Upper lobe of right lung (tissue), 1 donor: ENCODE results near the gene PCYT2. TPM values are rescaled to one million over a fixed set of nuclear protein-coding genes. Genes with fewer than 3 reads are reported as not detected.

Experiments
- ATAC-seq: fragments of 200-7000 bp; cut with Tn5 transposase; one replicate; pipeline ENCODE4 v1.9.1; 2020; ENCODE audit warnings: mild to moderate bottlenecking, moderate library complexity
- DNase-seq: peaks from one replicate; pipeline ENCODE4 v3.0.0-alpha.2; 2020
- H3K27ac ChIP-seq: fragments of 200-600 bp; one replicate; pipeline ENCODE4 v1.8.0; 2022
- H3K27me3 ChIP-seq: fragments of 200-600 bp; one replicate; pipeline ENCODE4 v1.8.0; 2022; ENCODE audit warnings: mild to moderate bottlenecking
- H3K36me3 ChIP-seq: fragments of 200-600 bp; one replicate; pipeline ENCODE4 v1.8.0; 2022
- H3K4me1 ChIP-seq: fragments of 200-600 bp; one replicate; pipeline ENCODE4 v1.8.0; 2022
- H3K4me3 ChIP-seq: fragments of 200-600 bp; one replicate; pipeline ENCODE4 v1.8.0; 2022; ENCODE audit warnings: mild to moderate bottlenecking
- H3K9me3 ChIP-seq: fragments of 200-600 bp; one replicate; pipeline ENCODE4 v1.8.0; 2022
- CTCF ChIP-seq: fragments of 200-600 bp; IDR thresholded peaks from one replicate; pipeline ENCODE4 v1.8.0; 2022; ENCODE audit warnings: antibody characterized with exemption
- intact Hi-C: fragments of 100-400 bp; cut with DNase I; formaldehyde crosslinking; loops from one replicate; pipeline ENCODE4 v1.11.0; 2022
- total RNA-seq: library from RNA; stranded (reverse); fragmentation: NEBNext Ultra II Directional; extraction: Animal tissue kit (Norgen Biotek cat#: 25700); gene quantifications from one replicate; pipeline ENCODE4 v1.2.1, GENCODE V29; 2021
- donor health status: DM: no; HTN: yes; CAD: no; lungs with severe emphysema.

Gene PCYT2
- total RNA-seq, 1 donor from 2014 or later, result 46.1 TPM

GRCh38 chr17:81909966-81910839 lies 996 bp downstream of the PCYT2 start:
- peak overlapping the region; percentile 85 for H3K4me3 ChIP-seq
- ATAC-seq (peak; percentile 2), DNase-seq (no peak)
- peak overlapping the region; percentile 60 for H3K27ac ChIP-seq
- H3K36me3 ChIP-seq, result peaks cover 46% of the 10 kb centered on the region
- intact Hi-C loops, result no loop called here
- H3K9me3 ChIP-seq, result no peaks in the 10 kb centered on the region
- H3K4me1 ChIP-seq, result peaks cover 13% of the 10 kb centered on the region
- TF ChIP-seq CTCF, result no peak
- no peaks in the 10 kb centered on the region for H3K27me3 ChIP-seq

GRCh38 chr17:81909231-81909630 lies 2.0 kb downstream of the PCYT2 start:
- Histone ChIP-seq H3K9me3 (no peaks in the 10 kb centered on the region), H3K27ac (no peak overlapping the region), H3K4me3 (no peak overlapping the region), H3K4me1 (peaks cover 13% of the 10 kb centered on the region), H3K36me3 (peaks cover 36% of the 10 kb centered on the region), H3K27me3 (no peaks in the 10 kb centered on the region)
- intact Hi-C loops, result no loop called here
- TF ChIP-seq CTCF, result no peak
- ATAC-seq (no peak), DNase-seq (no peak)

GRCh38 chr17:81908793-81909192 lies 2.4 kb downstream of the PCYT2 start:
- no peak for DNase-seq
- no peaks in the 10 kb centered on the region for H3K9me3 ChIP-seq
- TF ChIP-seq CTCF, result no peak
- ATAC-seq, result no peak
- no peaks in the 10 kb centered on the region for H3K27me3 ChIP-seq
- no peak overlapping the region for H3K27ac ChIP-seq
- H3K36me3 ChIP-seq, result peaks cover 32% of the 10 kb centered on the region
- intact Hi-C loops, result no loop called here
- no peak overlapping the region for H3K4me3 ChIP-seq
- peaks cover 13% of the 10 kb centered on the region for H3K4me1 ChIP-seq

GRCh38 chr17:81907219-81908145 lies 3.7 kb downstream of the PCYT2 start:
- peaks cover 19% of the 10 kb centered on the region for H3K36me3 ChIP-seq
- H3K4me3 ChIP-seq, result no peak overlapping the region
- intact Hi-C loops, result no loop called here
- H3K4me1 ChIP-seq, result peaks cover 13% of the 10 kb centered on the region
- no peak for ATAC-seq
- H3K27me3 ChIP-seq, result no peaks in the 10 kb centered on the region
- no peak overlapping the region for H3K27ac ChIP-seq
- no peak for TF ChIP-seq CTCF
- no peaks in the 10 kb centered on the region for H3K9me3 ChIP-seq
- no peak for DNase-seq

- H3K9me3 ChIP-seq, result no peaks in the 10 kb centered on the region
- H3K4me1 ChIP-seq, result peaks cover 14% of the 10 kb centered on the region
Measured at GRCh38 chr17:81906476-81907218, 4.6 kb downstream of the PCYT2 start.

More at GRCh38 chr17:81906476-81907218, 4.6 kb downstream of the PCYT2 start:
- DNase-seq (no peak), ATAC-seq (no peak)
- Histone ChIP-seq H3K36me3 (peaks cover 12% of the 10 kb centered on the region), H3K27ac (no peak overlapping the region), H3K27me3 (no peaks in the 10 kb centered on the region), H3K4me3 (no peak overlapping the region)
- no peak for TF ChIP-seq CTCF
- intact Hi-C loops, result no loop called here
